ENCODE measurements around the gene NRCAM. TPM values are rescaled to one million over a fixed set of nuclear protein-coding genes. Genes with fewer than 3 reads are reported as not detected.

The NRCAM gene
- total RNA-seq: 27.4 and 67.4 TPM in 2 replicates

DNA sequence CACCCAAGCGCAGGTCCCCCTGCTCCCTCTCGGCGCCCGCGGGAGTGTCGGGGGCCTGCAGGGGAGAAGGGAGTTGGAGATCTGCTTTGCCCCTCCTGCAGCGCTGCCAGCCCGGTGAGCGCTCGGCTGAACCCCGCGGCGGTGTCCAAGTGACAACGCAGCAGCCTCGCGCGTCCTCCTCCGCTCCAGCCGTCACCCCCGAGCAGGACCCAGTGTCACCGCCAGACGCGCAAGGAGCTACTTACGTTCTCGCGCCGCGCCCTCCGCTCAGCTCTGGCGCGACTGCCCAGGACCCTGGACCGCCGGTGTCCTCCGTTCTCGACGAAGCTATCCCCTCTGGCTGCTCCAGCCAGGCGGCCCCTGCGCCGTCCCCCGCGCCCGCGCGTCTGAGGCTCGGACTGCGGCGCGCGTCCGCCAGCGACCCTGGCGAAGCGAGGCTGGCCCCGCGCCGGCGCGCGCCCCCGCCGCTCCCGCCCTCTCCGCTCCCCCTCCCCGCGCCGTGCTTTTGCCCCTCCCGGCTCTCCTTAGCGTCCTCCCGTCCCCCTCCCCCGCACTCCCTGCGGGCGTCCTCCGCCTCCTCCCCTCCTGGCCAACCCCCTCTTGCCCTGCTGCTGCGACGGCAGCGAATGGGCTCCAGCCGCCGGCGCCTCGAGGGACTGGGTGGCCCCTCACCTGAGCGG lies at the start of gene NRCAM:
NRCAM (minus strand) TSS at position 439 of the 680 bp plus-strand sequence. CDS start 216,372 bp downstream, outside the sequence.

DNA sequence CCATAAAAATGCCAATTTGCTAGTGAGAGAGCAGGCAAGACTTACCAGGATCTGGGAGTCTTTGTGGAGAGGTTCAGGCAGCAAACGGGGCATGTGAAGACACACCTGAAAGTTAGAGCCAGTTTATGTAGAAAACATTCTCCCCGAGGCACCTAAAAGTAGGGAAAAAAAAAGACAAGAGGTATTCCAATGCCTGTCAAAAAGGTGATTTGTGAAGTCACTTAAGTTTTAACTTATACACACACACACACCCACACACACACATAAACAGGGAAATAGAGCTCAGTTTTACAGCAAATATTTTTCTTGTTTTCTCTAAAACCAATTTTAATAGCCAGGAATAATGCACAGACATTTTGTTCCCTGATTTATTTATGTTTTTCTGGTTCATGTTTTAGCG lies 326.0 kb downstream of the NRCAM start, which contains the start of gene LAMB4:
LAMB4 (minus strand) TSS at position 101 of the 400 bp plus-strand sequence. CDS start 7,197 bp downstream, outside the sequence.

Other genes starting within 250 kb of the NRCAM start
- gene PNPLA8, start 69.7 kb upstream of the NRCAM start, total RNA-seq: 25.1 and 30.8 TPM in 2 replicates
- gene THAP5, start 113.3 kb upstream of the NRCAM start, total RNA-seq: 13.4 and 19.9 TPM in 2 replicates
- gene DNAJB9, start 113.4 kb upstream of the NRCAM start, total RNA-seq: 22.6 and 31.4 TPM in 2 replicates